Common myeloid progenitor, CD34-positive (primary cell): ENCODE results near the gene PFKFB3.

Experiments used
- CTCF ChIA-PET: fragments of 350-600 bp; sonication (Branson Sonifier 250); formaldehyde crosslinking; loops from one replicate; lab custom pipeline; 2021; ENCODE audit warnings: antibody characterized with exemption; lab: Charles Lee
- POLR2A ChIA-PET: fragments of 350-600 bp; sonication (Branson Sonifier 250); formaldehyde crosslinking; loops from one replicate; lab custom pipeline; 2021; ENCODE audit warnings: antibody characterized with exemption; lab: Charles Lee
- DNase-seq, 3 donors: peaks; one replicate each; pipeline versions ENCODE4 v3.0.0 to v3.0.0-alpha.2; 2013
- H3K27ac ChIP-seq, 2 experiments: 1 replicate in 1 of 2; 2 replicates in 1 of 2; pipeline ENCODE4 v1.7.0; 2013; ENCODE audit warnings: inconsistent platforms in 2 of 2, low read length in 2 of 2, mild to moderate bottlenecking in 2 of 2, low read depth in 1 of 2, moderate library complexity in 1 of 2; ENCODE audit not compliant: severe bottlenecking in 2 of 2, insufficient read depth in 1 of 2, poor library complexity in 1 of 2
- H3K27me3 ChIP-seq, 5 experiments: replicated peaks in 2 of 5; 1 replicate in 3 of 5; 2 replicates in 2 of 5; pipeline versions ENCODE4 v1.6.1 to v1.7.0; 2013; ENCODE audit warnings: low read length in 4 of 5, mild to moderate bottlenecking in 2 of 5, moderate library complexity in 2 of 5, inconsistent platforms in 1 of 5; ENCODE audit not compliant: insufficient read depth in 5 of 5, control insufficient read depth in 4 of 5
- H3K36me3 ChIP-seq, 4 experiments: 1 replicate in 2 of 4; 2 replicates in 2 of 4; pipeline versions ENCODE4 v1.6.1 to v1.7.0; 2013; ENCODE audit warnings: low read length in 3 of 4, control low read depth in 1 of 4, mild to moderate bottlenecking in 1 of 4; ENCODE audit not compliant: control insufficient read depth in 4 of 4, insufficient read depth in 4 of 4
- H3K4me1 ChIP-seq, 4 experiments: 1 replicate in 3 of 4; 2 replicates in 1 of 4; pipeline versions ENCODE4 v1.6.1 to v1.7.1; 2013; ENCODE audit warnings: low read length in 3 of 4, mild to moderate bottlenecking in 3 of 4, control low read depth in 1 of 4, inconsistent platforms in 1 of 4, moderate library complexity in 1 of 4; ENCODE audit not compliant: control insufficient read depth in 4 of 4, insufficient read depth in 4 of 4; ENCODE audit errors: control extremely low read depth in 1 of 4
- H3K4me3 ChIP-seq, 7 experiments: 1 replicate in 4 of 7; 2 replicates in 3 of 7; pipeline versions ENCODE4 v1.5.1 to v1.7.0; 2013; ENCODE audit warnings: mild to moderate bottlenecking in 7 of 7, low read length in 6 of 7, moderate library complexity in 6 of 7, inconsistent platforms in 2 of 7, low read depth in 2 of 7, control low read depth in 1 of 7; ENCODE audit not compliant: insufficient read depth in 4 of 7, control insufficient read depth in 1 of 7; ENCODE audit errors: extremely low read depth in 1 of 7
- H3K9me3 ChIP-seq, 5 experiments: 1 replicate in 4 of 5; 2 replicates in 1 of 5; pipeline versions ENCODE4 v1.6.1 to v1.7.1; 2013; ENCODE audit warnings: low read length in 4 of 5, mild to moderate bottlenecking in 2 of 5, inconsistent platforms in 1 of 5, low read depth in 1 of 5, moderate library complexity in 1 of 5; ENCODE audit not compliant: control insufficient read depth in 4 of 5, insufficient read depth in 2 of 5; ENCODE audit errors: control extremely low read depth in 1 of 5
- WGBS: methylation state at CpG from one replicate; pipeline ENCODE4 v1.1.5; 2013; ENCODE audit not compliant: insufficient coverage; 5-methylcytosine and 5-hydroxymethylcytosine counted together

Gene PFKFB3

DNA sequence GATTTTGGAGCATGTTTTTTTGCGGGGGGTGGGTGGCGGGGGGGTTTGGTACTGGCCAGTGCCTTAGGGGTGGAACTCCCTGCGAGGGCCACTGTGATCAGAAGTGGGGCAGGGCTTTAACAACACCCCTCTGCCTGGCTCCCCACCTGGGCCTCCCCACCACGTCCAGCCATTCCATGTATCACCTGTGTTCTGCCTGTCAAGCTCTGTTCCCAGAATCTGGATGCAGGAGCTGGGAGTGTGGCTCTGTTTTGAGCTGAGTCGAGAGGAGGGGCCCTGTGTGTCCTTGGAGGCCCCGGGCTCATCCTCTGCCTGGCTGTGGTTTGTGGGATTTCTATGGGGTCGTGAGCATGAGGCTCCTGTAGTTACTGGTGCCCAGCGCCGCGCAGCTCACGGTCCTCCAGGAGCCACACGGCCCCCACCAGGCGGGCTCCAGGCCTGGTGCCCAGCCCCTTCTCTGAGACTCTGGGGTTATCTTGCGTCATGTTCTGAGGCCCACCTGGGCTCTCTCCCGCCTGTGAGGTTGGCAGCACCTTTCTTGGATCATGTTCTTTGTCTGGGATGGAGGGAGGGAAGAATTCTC lies 29.6 kb downstream of the PFKFB3 start:
- Histone ChIP-seq H3K4me3 (no peak overlapping the region), H3K36me3 (peaks cover 6 to 77% (median 41%) of the 10 kb centered on the region in 4 experiments), H3K9me3 (no peaks in the 10 kb centered on the region), H3K4me1 (no peaks in the 10 kb centered on the region), H3K27me3 (no peaks in the 10 kb centered on the region), H3K27ac (no peak overlapping the region)
- POLR2A ChIA-PET: interaction anchor here (0.5 kb wide), 1 partner anchor 35 kb away, joined by 3 read pairs; no protein-coding TSS in a partner anchor
- CTCF ChIA-PET: no interaction called here
- DNase-seq: no peak
- WGBS: 98% methylated on average over 9 of the region's 15 CpGs

DNA sequence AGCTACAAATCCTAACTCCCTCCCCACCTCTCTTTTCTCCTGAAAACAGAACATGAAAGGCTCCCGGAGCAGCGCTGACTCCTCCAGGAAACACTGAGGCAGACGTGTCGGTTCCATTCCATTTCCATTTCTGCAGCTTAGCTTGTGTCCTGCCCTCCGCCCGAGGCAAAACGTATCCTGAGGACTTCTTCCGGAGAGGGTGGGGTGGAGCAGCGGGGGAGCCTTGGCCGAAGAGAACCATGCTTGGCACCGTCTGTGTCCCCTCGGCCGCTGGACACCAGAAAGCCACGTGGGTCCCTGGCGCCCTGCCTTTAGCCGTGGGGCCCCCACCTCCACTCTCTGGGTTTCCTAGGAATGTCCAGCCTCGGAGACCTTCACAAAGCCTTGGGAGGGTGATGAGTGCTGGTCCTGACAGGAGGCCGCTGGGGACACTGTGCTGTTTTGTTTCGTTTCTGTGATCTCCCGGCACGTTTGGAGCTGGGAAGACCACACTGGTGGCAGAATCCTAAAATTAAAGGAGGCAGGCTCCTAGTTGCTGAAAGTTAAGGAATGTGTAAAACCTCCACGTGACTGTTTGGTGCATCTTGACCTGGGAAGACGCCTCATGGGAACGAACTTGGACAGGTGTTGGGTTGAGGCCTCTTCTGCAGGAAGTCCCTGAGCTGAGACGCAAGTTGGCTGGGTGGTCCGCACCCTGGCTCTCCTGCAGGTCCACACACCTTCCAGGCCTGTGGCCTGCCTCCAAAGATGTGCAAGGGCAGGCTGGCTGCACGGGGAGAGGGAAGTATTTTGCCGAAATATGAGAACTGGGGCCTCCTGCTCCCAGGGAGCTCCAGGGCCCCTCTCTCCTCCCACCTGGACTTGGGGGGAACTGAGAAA lies 30.4 kb downstream of the PFKFB3 start:
- DNase-seq: no peak
- ChIA-PET CTCF (interaction anchor here (1.6 to 2.5 kb wide), 2 partner anchors 31 to 168 kb away, joined by 4 to 7 read pairs; partner anchors contain the start of gene PFKFB3), POLR2A (interaction anchor here (0.5 kb wide), 1 partner anchor 34 kb away, joined by 3 read pairs; no protein-coding TSS in a partner anchor)
- no peaks in the 10 kb centered on the region for H3K9me3 ChIP-seq
- no peaks in the 10 kb centered on the region for H3K4me1 ChIP-seq
- no peaks in the 10 kb centered on the region for H3K27me3 ChIP-seq
- peaks cover 6 to 69% (median 36%) of the 10 kb centered on the region in 4 experiments for H3K36me3 ChIP-seq
- WGBS: 97% methylated on average over 27 of the region's 28 CpGs
- no peak overlapping the region for H3K27ac ChIP-seq
- H3K4me3 ChIP-seq: no peak overlapping the region

DNA sequence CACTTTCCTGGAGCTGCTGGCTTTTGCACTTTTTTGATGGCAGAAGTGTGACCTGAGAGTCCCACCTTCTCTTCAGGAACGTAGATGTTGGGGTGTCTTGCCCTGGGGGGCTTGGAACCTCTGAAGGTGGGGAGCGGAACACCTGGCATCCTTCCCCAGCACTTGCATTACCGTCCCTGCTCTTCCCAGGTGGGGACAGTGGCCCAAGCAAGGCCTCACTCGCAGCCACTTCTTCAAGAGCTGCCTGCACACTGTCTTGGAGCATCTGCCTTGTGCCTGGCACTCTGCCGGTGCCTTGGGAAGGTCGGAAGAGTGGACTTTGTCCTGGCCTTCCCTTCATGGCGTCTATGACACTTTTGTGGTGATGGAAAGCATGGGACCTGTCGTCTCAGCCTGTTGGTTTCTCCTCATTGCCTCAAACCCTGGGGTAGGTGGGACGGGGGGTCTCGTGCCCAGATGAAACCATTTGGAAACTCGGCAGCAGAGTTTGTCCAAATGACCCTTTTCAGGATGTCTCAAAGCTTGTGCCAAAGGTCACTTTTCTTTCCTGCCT lies 31.1 kb downstream of the PFKFB3 start:
- Histone ChIP-seq H3K27ac (no peak overlapping the region), H3K4me1 (peaks cover 0 to 2% (median 0%) of the 10 kb centered on the region in 4 experiments), H3K4me3 (no peak overlapping the region), H3K36me3 (peaks cover 6 to 65% (median 31%) of the 10 kb centered on the region in 4 experiments), H3K9me3 (no peaks in the 10 kb centered on the region), H3K27me3 (no peaks in the 10 kb centered on the region)
- ChIA-PET CTCF (interaction anchor here (1.3 to 2.5 kb wide), 3 partner anchors 23 to 167 kb away, joined by 3 to 7 read pairs (median 4); partner anchors contain the start of gene PFKFB3), POLR2A (no interaction called here)
- 95% methylated on average over 10 of the region's 11 CpGs for WGBS
- DNase-seq: no peak

DNA sequence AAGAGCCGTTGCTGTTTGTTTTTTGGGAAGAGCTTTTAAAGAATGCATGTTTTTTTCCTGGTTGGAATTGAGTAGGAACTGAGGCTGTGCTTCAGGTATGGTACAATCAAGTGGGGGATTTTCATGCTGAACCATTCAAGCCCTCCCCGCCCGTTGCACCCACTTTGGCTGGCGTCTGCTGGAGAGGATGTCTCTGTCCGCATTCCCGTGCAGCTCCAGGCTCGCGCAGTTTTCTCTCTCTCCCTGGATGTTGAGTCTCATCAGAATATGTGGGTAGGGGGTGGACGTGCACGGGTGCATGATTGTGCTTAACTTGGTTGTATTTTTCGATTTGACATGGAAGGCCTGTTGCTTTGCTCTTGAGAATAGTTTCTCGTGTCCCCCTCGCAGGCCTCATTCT lies 31.6 kb downstream of the PFKFB3 start:
- H3K9me3 ChIP-seq: no peaks in the 10 kb centered on the region
- ChIA-PET CTCF (interaction anchor here (1.3 to 2.5 kb wide), 3 partner anchors 22 to 167 kb away, joined by 3 to 7 read pairs (median 4); partner anchors contain the start of gene PFKFB3), POLR2A (no interaction called here)
- no peaks in the 10 kb centered on the region for H3K27me3 ChIP-seq
- peaks cover 6 to 59% (median 28%) of the 10 kb centered on the region in 4 experiments for H3K36me3 ChIP-seq
- 94% methylated on average over 8 of the region's 13 CpGs for WGBS
- H3K27ac ChIP-seq: no peak overlapping the region
- H3K4me3 ChIP-seq: no peak overlapping the region
- DNase-seq: no peak
- peaks cover 0 to 5% (median 5%) of the 10 kb centered on the region in 4 experiments for H3K4me1 ChIP-seq

DNA sequence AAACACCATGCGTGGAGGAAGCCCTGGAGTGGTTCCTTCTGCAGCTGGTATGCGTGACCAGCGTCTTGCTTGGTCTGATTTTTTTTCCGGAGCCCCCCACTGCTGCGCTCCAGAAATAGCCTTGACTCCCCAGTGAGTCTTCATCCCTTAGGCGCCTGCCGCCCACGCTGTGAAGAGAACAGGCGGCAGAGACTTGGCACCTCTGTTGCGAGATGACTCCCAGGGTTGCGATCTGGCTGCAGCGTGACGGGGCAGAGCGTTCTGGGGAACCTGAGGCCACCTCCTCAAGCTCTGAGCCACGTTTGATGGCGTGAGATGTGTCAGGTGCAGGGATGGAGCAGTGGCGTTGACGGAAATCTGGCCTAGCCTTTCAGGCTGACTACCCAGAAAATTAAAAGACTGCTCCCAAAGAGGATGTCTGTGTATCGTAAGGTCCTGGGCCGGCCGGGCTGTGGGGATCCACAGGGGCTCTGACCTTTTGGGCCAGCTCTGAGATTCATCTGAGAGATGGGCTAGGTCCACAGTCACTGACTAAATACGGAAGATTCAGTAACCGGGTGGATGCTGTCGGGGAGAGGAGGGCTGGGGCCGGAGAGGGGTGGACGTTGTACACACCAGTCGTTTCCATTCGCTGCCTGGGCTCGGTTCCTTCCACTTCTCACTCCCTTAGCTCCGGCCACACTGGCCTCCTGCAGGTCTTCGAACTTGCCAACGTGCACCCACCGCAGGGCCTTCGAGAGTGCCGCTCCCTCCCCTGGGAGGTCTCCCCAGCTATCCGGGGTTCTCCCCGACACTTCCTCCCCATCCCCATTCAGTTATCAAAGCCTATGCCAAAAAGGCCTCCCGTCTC lies 33.8 kb downstream of the PFKFB3 start:
- Histone ChIP-seq H3K27me3 (no peaks in the 10 kb centered on the region), H3K27ac (no peak overlapping the region), H3K9me3 (no peaks in the 10 kb centered on the region), H3K36me3 (peaks cover 3 to 41% (median 18%) of the 10 kb centered on the region in 4 experiments), H3K4me1 (peaks cover 0 to 15% (median 5%) of the 10 kb centered on the region in 4 experiments), H3K4me3 (no peak overlapping the region)
- CTCF ChIA-PET: interaction anchor here (0.6 to 1.4 kb wide), 4 partner anchors 10 to 235 kb away, joined by 3 to 4 read pairs (median 4); no protein-coding TSS in a partner anchor
- DNase-seq: no peak
- POLR2A ChIA-PET: no interaction called here
- WGBS: 98% methylated on average over 35 of the region's 38 CpGs

DNA sequence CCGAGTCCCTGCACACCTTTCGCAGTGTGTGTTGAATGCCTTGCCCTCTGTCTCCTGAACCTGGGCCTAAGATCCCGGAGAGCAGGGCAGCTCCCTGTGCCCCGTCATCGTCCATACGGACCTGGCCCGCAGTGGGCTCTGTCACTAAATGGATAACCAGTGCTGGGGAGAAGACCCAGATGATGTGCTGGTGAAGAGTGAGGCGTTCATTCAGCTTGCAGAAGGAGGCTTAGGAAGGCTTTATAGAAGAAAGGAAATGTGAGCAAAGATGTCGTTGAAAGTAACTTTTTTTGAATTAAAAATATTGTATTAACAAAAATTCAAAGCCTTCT lies 34.4 kb downstream of the PFKFB3 start:
- Histone ChIP-seq H3K36me3 (peaks cover 3 to 35% (median 15%) of the 10 kb centered on the region in 4 experiments), H3K27ac (no peak overlapping the region), H3K4me1 (peaks cover 0 to 15% (median 5%) of the 10 kb centered on the region in 4 experiments), H3K27me3 (no peaks in the 10 kb centered on the region), H3K9me3 (no peaks in the 10 kb centered on the region), H3K4me3 (no peak overlapping the region)
- POLR2A ChIA-PET: no interaction called here
- WGBS: 99% methylated on average over 7 of the region's 9 CpGs
- DNase-seq: no peak
- CTCF ChIA-PET: interaction anchor here (0.6 to 1.2 kb wide), 2 partner anchors 83 to 164 kb away, joined by 3 to 4 read pairs; no protein-coding TSS in a partner anchor
